CD4-positive, alpha-beta T cell (primary cell): ENCODE measurements around the gene DMRT2. TPM values are rescaled to one million over a fixed set of nuclear protein-coding genes. Genes with fewer than 3 reads are reported as not detected.

ENCODE experiments used
- ATAC-seq: fragments of 200-7000 bp; cut with Tn5 transposase; one replicate; pipeline ENCODE4 v1.10.0; 2022; ENCODE audit warnings: mild to moderate bottlenecking; ENCODE audit not compliant: poor library complexity
- CTCF ChIA-PET: fragments of 350-600 bp; sonication (Branson Sonifier 250); formaldehyde crosslinking; loops from one replicate; lab custom pipeline; 2021; ENCODE audit warnings: antibody characterized with exemption, inconsistent platforms; lab: Charles Lee
- POLR2A ChIA-PET: fragments of 350-600 bp; sonication (Branson Sonifier 250); formaldehyde crosslinking; loops from one replicate; lab custom pipeline; 2021; ENCODE audit warnings: antibody characterized with exemption, inconsistent platforms; lab: Charles Lee
- DNase-seq, 14 experiments: peaks; one replicate each; pipeline ENCODE4 v3.0.0-alpha.2; 2013 to 2020; ENCODE audit warnings: mixed read lengths in 2 of 14
- H3K27ac ChIP-seq, 2 donors: one replicate each; pipeline versions ENCODE4 v1.5.1 to v1.7.0; 2013; ENCODE audit warnings: low read length in 2 of 2, low read depth in 1 of 2, mild to moderate bottlenecking in 1 of 2
- H3K27me3 ChIP-seq, 2 experiments: 1 replicate in 1 of 2; 2 replicates in 1 of 2; pipeline versions ENCODE4 v1.6.1 to v1.7.0; 2013; ENCODE audit warnings: low read length in 2 of 2, control low read depth in 1 of 2, mild to moderate bottlenecking in 1 of 2, moderate library complexity in 1 of 2; ENCODE audit not compliant: insufficient read depth in 2 of 2, control insufficient read depth in 1 of 2
- H3K36me3 ChIP-seq: one replicate; pipeline ENCODE4 v1.6.1; 2013; ENCODE audit warnings: low read length, control low read depth; ENCODE audit not compliant: insufficient read depth
- H3K4me1 ChIP-seq: one replicate; pipeline ENCODE4 v1.6.1; 2013; ENCODE audit warnings: low read length, control low read depth; ENCODE audit not compliant: insufficient read depth
- H3K4me3 ChIP-seq: one replicate; pipeline ENCODE4 v1.5.1; 2013; ENCODE audit warnings: mild to moderate bottlenecking, low read length, moderate library complexity
- H3K9me3 ChIP-seq, 2 experiments: 1 replicate in 1 of 2; 2 replicates in 1 of 2; pipeline versions ENCODE4 v1.6.1 to v1.7.0; 2013; ENCODE audit warnings: low read length in 2 of 2, mild to moderate bottlenecking in 2 of 2, control low read depth in 1 of 2, moderate library complexity in 1 of 2; ENCODE audit not compliant: control insufficient read depth in 1 of 2, insufficient read depth in 1 of 2
- H3K27ac Mint-ChIP-seq: one replicate; pipeline ENCODE4 v1.8.0; 2020; ENCODE audit warnings: mixed read lengths
- H3K27me3 Mint-ChIP-seq: one replicate; pipeline ENCODE4 v1.8.0; 2021; ENCODE audit warnings: mixed read lengths
- H3K36me3 Mint-ChIP-seq: one replicate; pipeline ENCODE4 v1.8.0; 2021; ENCODE audit warnings: low read depth, mixed read lengths
- H3K4me1 Mint-ChIP-seq: one replicate; pipeline ENCODE4 v1.8.0; 2021; ENCODE audit warnings: low read depth, mixed read lengths
- H3K4me3 Mint-ChIP-seq: one replicate; pipeline ENCODE4 v1.8.0; 2020; ENCODE audit warnings: mild to moderate bottlenecking, mixed read lengths
- H3K9me3 Mint-ChIP-seq: one replicate; pipeline ENCODE4 v1.8.0; 2020; ENCODE audit warnings: mixed read lengths
- CTCF ChIP-seq: fragments of 200-600 bp; IDR thresholded peaks from one replicate; pipeline ENCODE4 v1.8.0; 2022; ENCODE audit warnings: antibody characterized with exemption, mild to moderate bottlenecking
- intact Hi-C, 2 experiments: fragments of 100-400 bp; cut with DNase I in 1 of 2; cut with micrococcal nuclease in 1 of 2; formaldehyde crosslinking; loops; one replicate each; pipeline versions ENCODE4 v1.15.1 to v1.9.0; 2023 to 2025; cut with DNase I, micrococcal nuclease
- total RNA-seq, 174 experiments: library from RNA in 2 of 174; stranded (reverse) in 2 of 174; gene quantifications; one replicate each; pipeline ENCODE4 v1.2.3 and lab custom pipeline; 2021 to 2026

The DMRT2 gene
- total RNA-seq, 2 experiments from 2014 or later, result not detected

DNA sequence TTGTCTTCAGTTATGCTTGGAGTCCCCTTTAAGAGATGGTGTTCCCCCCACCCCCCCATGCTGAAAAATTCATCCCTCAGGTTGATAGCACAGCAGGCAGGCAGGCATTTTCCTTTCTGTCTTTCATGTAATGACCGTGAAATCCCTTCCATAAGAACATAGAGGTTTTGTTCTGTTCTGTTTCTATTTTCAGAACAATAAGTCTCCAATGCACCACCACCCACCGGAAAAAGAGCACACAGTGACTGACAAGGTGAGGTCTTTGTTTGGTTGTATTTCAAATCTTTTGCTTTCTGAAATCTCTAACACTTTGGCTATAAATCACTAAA is 52.4 kb downstream of the DMRT2 start:
- TF ChIP-seq CTCF, result no peak
- Histone ChIP-seq H3K4me1 (no peaks in the 10 kb centered on the region), H3K27ac (no peak overlapping the region), H3K4me3 (no peak overlapping the region), H3K27me3 (peaks cover 0 to 3% of the 10 kb centered on the region in 2 experiments), H3K36me3 (no peaks in the 10 kb centered on the region), H3K9me3 (no peaks in the 10 kb centered on the region)
- H3K36me3 Mint-ChIP-seq, result no peaks in the 10 kb centered on the region
- DNase-seq (no peak), ATAC-seq (no peak)
- peaks cover 52% of the 10 kb centered on the region for H3K27me3 Mint-ChIP-seq
- H3K4me1 Mint-ChIP-seq, result no peaks in the 10 kb centered on the region
- ChIA-PET POLR2A (no interaction called here), CTCF (no interaction called here)
- no peak overlapping the region for H3K27ac Mint-ChIP-seq
- no peak overlapping the region for H3K4me3 Mint-ChIP-seq
- intact Hi-C loops, result no loop called here
- peaks cover 9% of the 10 kb centered on the region for H3K9me3 Mint-ChIP-seq

Other genes starting within 250 kb of the DMRT2 start
- not detected for gene DMRT1, start 208.7 kb upstream of the DMRT2 start, total RNA-seq
- gene DMRT3, start 73.7 kb upstream of the DMRT2 start, total RNA-seq, result not detected